Kidney epithelial cell (primary cell): Measurements from ENCODE around the gene GOLGA6D. TPM values are rescaled to one million over a fixed set of nuclear protein-coding genes. Genes with fewer than 3 reads are reported as not detected.
"Not testable (repeated sequence)": the region's sequence is repeated elsewhere in the genome, so short reads cannot be mapped to it uniquely, and the experiment has no call there.

Experiments
- DNase-seq: peaks from one replicate; pipeline ENCODE4 v3.0.0-alpha.2; 2010; ENCODE audit warnings: low read depth
- H3K27me3 ChIP-seq: 2 replicates; pipeline ENCODE4 v1.6.0; 2011; ENCODE audit warnings: low read length; ENCODE audit not compliant: control insufficient read depth, insufficient read depth
- H3K36me3 ChIP-seq: 2 replicates; pipeline ENCODE4 v1.5.1; 2011; ENCODE audit warnings: low read length; ENCODE audit not compliant: control insufficient read depth, insufficient read depth
- H3K4me3 ChIP-seq: 2 replicates; pipeline ENCODE4 v1.5.1; 2011; ENCODE audit warnings: low read depth, mild to moderate bottlenecking, control low read depth, low read length
- total RNA-seq: library from RNA; depleted of rRNA; stranded (reverse); fragments of >200 nt; gene quantifications from 2 replicates; pipeline ENCODE4 v1.2.3, GENCODE V29; 2015
- TF ChIP-seq, protein P1 (sequence below): IDR thresholded peaks from 2 replicates; pipeline ENCODE4 v1.5.1; 2011; ENCODE audit warnings: mild to moderate bottlenecking, moderate library complexity, low read length, control low read depth, inconsistent platforms; ENCODE audit not compliant: insufficient read depth, poor library complexity, severe bottlenecking

The GOLGA6D gene
- total RNA-seq, 1 donor from 2014 or later: not detected

DNA sequence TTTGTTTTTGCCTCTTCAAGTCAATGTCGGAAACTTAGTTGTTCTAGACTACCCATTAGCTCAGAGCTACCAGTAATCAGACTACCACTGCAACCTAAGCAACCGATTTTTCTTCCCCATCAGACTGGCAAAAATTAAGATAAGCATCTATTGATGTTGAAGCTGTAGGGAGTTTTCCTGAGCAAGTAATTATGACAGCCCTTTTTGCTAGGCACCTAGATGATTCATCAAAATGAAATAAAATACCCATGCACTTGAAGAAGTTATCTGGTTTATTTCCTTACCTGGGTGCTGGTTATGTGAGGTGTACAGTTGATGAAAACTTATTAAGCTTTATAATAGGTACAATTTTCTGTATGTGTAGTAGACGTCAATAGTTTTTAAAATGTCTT lies 52.7 kb downstream of the GOLGA6D start:
- H3K4me3 ChIP-seq: peak overlapping the region; percentile 31
- TF ChIP-seq, protein P1, sequence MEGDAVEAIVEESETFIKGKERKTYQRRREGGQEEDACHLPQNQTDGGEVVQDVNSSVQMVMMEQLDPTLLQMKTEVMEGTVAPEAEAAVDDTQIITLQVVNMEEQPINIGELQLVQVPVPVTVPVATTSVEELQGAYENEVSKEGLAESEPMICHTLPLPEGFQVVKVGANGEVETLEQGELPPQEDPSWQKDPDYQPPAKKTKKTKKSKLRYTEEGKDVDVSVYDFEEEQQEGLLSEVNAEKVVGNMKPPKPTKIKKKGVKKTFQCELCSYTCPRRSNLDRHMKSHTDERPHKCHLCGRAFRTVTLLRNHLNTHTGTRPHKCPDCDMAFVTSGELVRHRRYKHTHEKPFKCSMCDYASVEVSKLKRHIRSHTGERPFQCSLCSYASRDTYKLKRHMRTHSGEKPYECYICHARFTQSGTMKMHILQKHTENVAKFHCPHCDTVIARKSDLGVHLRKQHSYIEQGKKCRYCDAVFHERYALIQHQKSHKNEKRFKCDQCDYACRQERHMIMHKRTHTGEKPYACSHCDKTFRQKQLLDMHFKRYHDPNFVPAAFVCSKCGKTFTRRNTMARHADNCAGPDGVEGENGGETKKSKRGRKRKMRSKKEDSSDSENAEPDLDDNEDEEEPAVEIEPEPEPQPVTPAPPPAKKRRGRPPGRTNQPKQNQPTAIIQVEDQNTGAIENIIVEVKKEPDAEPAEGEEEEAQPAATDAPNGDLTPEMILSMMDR: no peak
- no peaks in the 10 kb centered on the region for H3K36me3 ChIP-seq
- no peaks in the 10 kb centered on the region for H3K27me3 ChIP-seq
- DNase-seq: no peak

DNA sequence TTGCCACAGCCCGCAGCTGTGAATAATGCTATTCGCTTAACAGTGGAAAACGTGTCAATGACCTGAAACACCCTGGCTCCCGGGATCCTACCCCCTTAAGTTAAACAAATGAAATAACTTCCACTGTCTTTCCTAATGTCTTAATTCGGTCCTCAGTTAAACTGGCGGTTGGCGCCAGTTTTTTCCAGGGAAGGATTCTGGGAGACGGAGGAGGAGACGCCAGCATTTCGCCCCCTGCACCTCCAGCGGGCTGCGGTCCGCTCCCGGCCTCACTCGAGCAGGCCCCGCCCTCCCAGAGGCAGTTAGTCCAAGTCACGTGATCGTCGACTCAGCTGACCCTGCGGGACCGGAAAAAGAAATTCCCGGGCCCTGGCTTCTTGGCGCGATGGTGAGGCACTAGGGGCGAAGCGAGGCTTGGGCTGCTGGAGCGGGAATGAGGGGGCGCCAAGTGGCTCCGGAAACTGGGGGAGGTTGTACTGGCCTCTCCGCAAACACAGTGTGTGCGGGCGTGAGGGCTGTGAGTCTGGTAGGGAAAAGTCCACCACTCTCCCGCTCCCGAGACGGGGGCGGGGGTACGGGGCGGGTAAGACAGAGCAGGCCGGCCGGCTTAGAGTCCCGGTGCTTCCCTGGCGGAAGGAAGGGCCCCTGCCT lies 53.2 kb downstream of the GOLGA6D start, which contains the start of gene COMMD4:
Gene COMMD4, plus strand, starts transcription at position 359 of the 651 bp plus-strand sequence. Its CDS starts 27 bp downstream, at position 386.
- TF ChIP-seq, protein P1: no peak
- DNase-seq: peak; percentile 66

GRCh38 chr15:75338661-75339240 lies 56.1 kb downstream of the GOLGA6D start:
- Histone ChIP-seq H3K4me3 (no peak overlapping the region), H3K27me3 (no peaks in the 10 kb centered on the region), H3K36me3 (no peaks in the 10 kb centered on the region)
- TF ChIP-seq, protein P1: no peak
- DNase-seq: no peak

More for the DNA sequence above, 53.2 kb downstream of the GOLGA6D start, which contains the start of gene COMMD4:
- Histone ChIP-seq H3K27me3 (no peaks in the 10 kb centered on the region), H3K4me3 (peak within 1 kb of the TSS; percentile 73), H3K36me3 (no peaks in the 10 kb centered on the region)

DNA sequence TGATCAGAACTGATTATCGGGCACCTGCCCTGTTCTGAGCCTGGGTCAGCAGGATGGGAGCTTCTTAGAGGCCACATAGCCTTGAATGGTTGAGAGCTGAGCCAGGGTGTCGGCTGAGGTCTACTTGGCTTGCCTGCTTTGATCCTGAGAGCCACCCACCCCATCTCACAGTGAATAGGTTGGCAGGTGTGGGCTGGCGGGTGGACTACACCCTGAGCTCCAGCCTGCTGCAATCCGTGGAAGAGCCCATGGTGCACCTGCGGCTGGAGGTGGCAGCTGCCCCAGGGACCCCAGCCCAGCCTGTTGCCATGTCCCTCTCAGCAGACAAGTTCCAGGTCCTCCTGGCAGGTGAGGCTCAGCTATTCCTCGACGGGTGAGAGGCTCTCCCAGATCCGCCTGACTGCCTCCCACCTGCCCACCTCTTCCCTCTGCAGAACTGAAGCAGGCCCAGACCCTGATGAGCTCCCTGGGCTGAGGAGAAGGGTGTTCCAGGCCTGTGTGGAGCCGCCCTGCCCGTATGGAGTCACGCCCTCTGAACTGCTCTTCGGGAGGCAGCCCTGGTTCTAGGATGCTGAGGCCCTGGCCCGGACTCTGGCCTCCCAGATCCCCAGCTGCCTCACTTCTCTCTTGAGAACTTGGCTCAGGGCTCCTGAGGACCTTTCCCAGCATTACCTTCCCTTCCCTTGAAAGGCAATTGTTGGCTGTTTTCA lies 57.1 kb downstream of the GOLGA6D start:
- H3K4me3 ChIP-seq: no peak overlapping the region
- TF ChIP-seq, protein P1: no peak
- DNase-seq: no peak
- no peaks in the 10 kb centered on the region for H3K36me3 ChIP-seq
- H3K27me3 ChIP-seq: no peaks in the 10 kb centered on the region

DNA sequence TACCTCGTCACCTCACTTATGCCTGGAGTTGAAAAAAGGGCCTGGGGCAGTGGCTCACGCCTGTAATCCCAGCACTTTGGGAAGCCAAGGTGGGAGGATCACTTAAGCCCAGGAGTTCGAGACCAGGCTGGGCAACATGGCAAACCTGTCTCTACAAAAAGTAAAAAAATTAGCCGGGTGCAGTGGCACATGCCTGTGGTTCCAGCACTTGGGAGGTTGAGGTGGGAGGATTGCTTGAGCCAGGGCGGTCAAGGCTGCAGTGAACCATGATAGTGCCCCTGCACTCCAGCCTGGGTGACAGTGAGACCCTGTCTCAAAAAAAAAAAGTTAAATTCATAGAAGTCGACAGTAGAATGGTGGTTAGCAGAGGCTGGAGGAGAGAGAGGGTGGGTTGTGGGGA lies 59.6 kb downstream of the GOLGA6D start:
- H3K27me3 ChIP-seq: no peaks in the 10 kb centered on the region
- TF ChIP-seq, protein P1: no peak
- no peaks in the 10 kb centered on the region for H3K36me3 ChIP-seq
- H3K4me3 ChIP-seq: no peak overlapping the region
- DNase-seq: no peak

GRCh38 chr15:75343953-75344352 lies 61.3 kb downstream of the GOLGA6D start:
- not testable (repeated sequence) for H3K4me3 ChIP-seq, DNase-seq, H3K27me3 ChIP-seq, H3K36me3 ChIP-seq
